Natural killer cell (primary cell): ENCODE measurements around the gene IL22RA2. TPM values are rescaled to one million over a fixed set of nuclear protein-coding genes. Genes with fewer than 3 reads are reported as not detected.

Source experiments
- ATAC-seq, 3 donors: fragments of 150-1000 bp in 2 of 3; fragments of 200-7000 bp in 1 of 3; cut with Tn5 transposase; 1 replicate in 1 of 3; 2 replicates in 2 of 3; pipeline ENCODE4 v1.10.0; 2021; ENCODE audit warnings: mild to moderate bottlenecking in 2 of 3, moderate library complexity in 2 of 3
- DNase-seq, 2 donors: peaks; one replicate each; pipeline versions ENCODE4 v3.0.0 to v3.0.0-alpha.2; 2013 to 2021; ENCODE audit warnings: mixed read lengths in 1 of 2
- H3K27ac ChIP-seq: one replicate; pipeline ENCODE4 v1.5.1; 2013; ENCODE audit warnings: mild to moderate bottlenecking, low read length
- H3K27me3 ChIP-seq: one replicate; pipeline ENCODE4 v1.6.1; 2013; ENCODE audit warnings: low read length; ENCODE audit not compliant: control insufficient read depth, insufficient read depth
- H3K36me3 ChIP-seq: one replicate; pipeline ENCODE4 v1.6.1; 2013; ENCODE audit warnings: low read length; ENCODE audit not compliant: control insufficient read depth, insufficient read depth
- H3K4me1 ChIP-seq: one replicate; pipeline ENCODE4 v1.6.1; 2013; ENCODE audit warnings: low read length; ENCODE audit not compliant: control insufficient read depth, insufficient read depth
- H3K4me3 ChIP-seq: one replicate; pipeline ENCODE4 v1.5.1; 2013; ENCODE audit warnings: low read length
- H3K9me3 ChIP-seq: one replicate; pipeline ENCODE4 v1.6.1; 2013; ENCODE audit warnings: low read length; ENCODE audit not compliant: control insufficient read depth, insufficient read depth
- H3K27ac Mint-ChIP-seq, 2 donors: one replicate each; pipeline ENCODE4 v1.8.0; 2022; ENCODE audit warnings: mild to moderate bottlenecking in 2 of 2, mixed read lengths in 2 of 2, moderate library complexity in 1 of 2
- H3K27me3 Mint-ChIP-seq, 2 donors: one replicate each; pipeline ENCODE4 v1.8.0; 2022; ENCODE audit warnings: low read depth in 2 of 2, mixed read lengths in 2 of 2
- H3K36me3 Mint-ChIP-seq: one replicate; pipeline ENCODE4 v1.8.0; 2022; ENCODE audit warnings: mixed read lengths
- H3K4me1 Mint-ChIP-seq, 2 donors: one replicate each; pipeline ENCODE4 v1.8.0; 2022; ENCODE audit warnings: mixed read lengths in 2 of 2
- H3K4me3 Mint-ChIP-seq: one replicate; pipeline ENCODE4 v1.8.0; 2022; ENCODE audit warnings: mild to moderate bottlenecking, moderate library complexity, mixed read lengths
- H3K9me3 Mint-ChIP-seq, 2 donors: one replicate each; pipeline ENCODE4 v1.8.0; 2022; ENCODE audit warnings: mixed read lengths in 2 of 2
- WGBS: methylation state at CpG from one replicate; pipeline ENCODE4 v1.1.7; 2013; ENCODE audit warnings: missing lambda C conversion rate; ENCODE audit not compliant: insufficient coverage; 5-methylcytosine and 5-hydroxymethylcytosine counted together
- intact Hi-C: fragments of 100-400 bp; cut with micrococcal nuclease; formaldehyde crosslinking; loops from one replicate; pipeline ENCODE4 v1.14.2; 2022
- total RNA-seq, 4 donors: library from RNA; stranded (reverse); fragments of 120-200 nt in 1 of 4; gene quantifications; one replicate each; pipeline versions ENCODE4 v1.2.3 to v1.2.4, GENCODE V29; 2013 to 2022
- TF ChIP-seq, protein P1 (sequence below): fragments of 200-600 bp; IDR thresholded peaks from one replicate; pipeline ENCODE4 v1.8.0; 2022; ENCODE audit warnings: antibody characterized with exemption

IL22RA2 gene
- total RNA-seq, 3 donors from 2014 or later (not counting 1 experiment from before 2014, with no cell fraction given): not detected

DNA sequence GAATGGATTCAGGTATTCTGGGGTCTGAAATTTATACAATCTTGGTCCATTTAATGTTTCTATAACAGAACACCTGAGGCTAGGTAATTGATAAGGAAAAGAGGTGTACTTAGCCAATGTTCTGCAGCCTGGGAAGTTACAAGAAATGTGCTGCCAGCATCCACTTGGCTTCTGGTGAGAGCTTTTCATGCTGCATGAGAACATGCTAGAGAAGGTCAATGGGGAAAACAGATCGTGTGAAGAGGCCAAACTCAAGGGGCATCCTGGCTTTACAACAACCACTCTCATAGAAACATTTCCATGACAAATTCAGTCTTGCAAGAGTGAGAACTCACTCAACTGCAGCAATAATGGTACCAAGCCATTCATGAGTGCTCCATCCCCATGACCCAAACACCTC is 16.8 kb downstream of the IL22RA2 start:
- no peaks in the 10 kb centered on the region for H3K9me3 ChIP-seq
- Mint-ChIP-seq H3K27me3 (peaks cover 17 to 26% of the 10 kb centered on the region in 2 donors), H3K36me3 (no peaks in the 10 kb centered on the region), H3K4me1 (peaks cover 41 to 45% of the 10 kb centered on the region in 2 donors), H3K9me3 (no peaks in the 10 kb centered on the region), H3K4me3 (no peak overlapping the region), H3K27ac (peak overlapping the region in 1 of 2 donors; percentile 89)
- intact Hi-C loops: loop anchor here (5.0 kb wide), 5 partner anchors 59 to 124 kb away; partner anchors contain the start of gene IFNGR1
- no peak for ATAC-seq
- TF ChIP-seq, protein P1, sequence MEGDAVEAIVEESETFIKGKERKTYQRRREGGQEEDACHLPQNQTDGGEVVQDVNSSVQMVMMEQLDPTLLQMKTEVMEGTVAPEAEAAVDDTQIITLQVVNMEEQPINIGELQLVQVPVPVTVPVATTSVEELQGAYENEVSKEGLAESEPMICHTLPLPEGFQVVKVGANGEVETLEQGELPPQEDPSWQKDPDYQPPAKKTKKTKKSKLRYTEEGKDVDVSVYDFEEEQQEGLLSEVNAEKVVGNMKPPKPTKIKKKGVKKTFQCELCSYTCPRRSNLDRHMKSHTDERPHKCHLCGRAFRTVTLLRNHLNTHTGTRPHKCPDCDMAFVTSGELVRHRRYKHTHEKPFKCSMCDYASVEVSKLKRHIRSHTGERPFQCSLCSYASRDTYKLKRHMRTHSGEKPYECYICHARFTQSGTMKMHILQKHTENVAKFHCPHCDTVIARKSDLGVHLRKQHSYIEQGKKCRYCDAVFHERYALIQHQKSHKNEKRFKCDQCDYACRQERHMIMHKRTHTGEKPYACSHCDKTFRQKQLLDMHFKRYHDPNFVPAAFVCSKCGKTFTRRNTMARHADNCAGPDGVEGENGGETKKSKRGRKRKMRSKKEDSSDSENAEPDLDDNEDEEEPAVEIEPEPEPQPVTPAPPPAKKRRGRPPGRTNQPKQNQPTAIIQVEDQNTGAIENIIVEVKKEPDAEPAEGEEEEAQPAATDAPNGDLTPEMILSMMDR: no peak
- no peak for DNase-seq
- H3K36me3 ChIP-seq: no peaks in the 10 kb centered on the region
- 93% methylated on average over 1 of the region's 1 CpG for WGBS
- H3K4me1 ChIP-seq: peaks cover 19% of the 10 kb centered on the region
- peaks cover 3% of the 10 kb centered on the region for H3K27me3 ChIP-seq
- no peak overlapping the region for H3K4me3 ChIP-seq
- H3K27ac ChIP-seq: no peak overlapping the region

DNA sequence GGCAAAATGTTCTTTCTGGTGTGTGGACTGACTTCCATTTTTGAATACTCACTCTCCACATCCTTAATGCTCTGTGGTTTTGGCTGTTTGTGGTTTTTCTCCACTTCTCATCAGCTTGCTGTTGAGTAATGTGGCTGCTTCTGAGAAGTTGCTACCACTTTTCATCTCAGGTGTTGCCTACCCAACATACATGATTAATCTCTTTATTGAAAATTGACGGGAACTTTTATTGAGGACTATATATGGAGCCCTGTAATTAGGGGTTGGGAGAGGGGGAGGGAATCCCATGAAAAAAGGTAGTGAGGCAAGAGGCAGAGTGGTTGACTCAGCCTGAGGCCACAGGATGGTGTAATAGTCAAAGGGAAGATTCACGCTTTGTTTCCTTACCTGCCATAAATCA is 17.6 kb downstream of the IL22RA2 start:
- Mint-ChIP-seq H3K27me3 (peaks cover 14 to 23% of the 10 kb centered on the region in 2 donors), H3K4me1 (peaks cover 36 to 43% of the 10 kb centered on the region in 2 donors), H3K36me3 (no peaks in the 10 kb centered on the region), H3K9me3 (no peaks in the 10 kb centered on the region), H3K4me3 (peak overlapping the region; percentile 72), H3K27ac (peak overlapping the region; percentile 45 to 89)
- no peak overlapping the region for H3K27ac ChIP-seq
- intact Hi-C loops: loop anchor here (5.0 kb wide), 5 partner anchors 59 to 124 kb away; partner anchors contain the start of gene IFNGR1
- no peaks in the 10 kb centered on the region for H3K36me3 ChIP-seq
- no peaks in the 10 kb centered on the region for H3K9me3 ChIP-seq
- no peak overlapping the region for H3K4me3 ChIP-seq
- WGBS: 17% methylated on average over 2 of the region's 2 CpGs
- H3K27me3 ChIP-seq: peaks cover 3% of the 10 kb centered on the region
- H3K4me1 ChIP-seq: peaks cover 19% of the 10 kb centered on the region
- ATAC-seq (peak; percentile 85 to 98 (median 86)), DNase-seq (peak in 1 of 2 donors; percentile 74)
- TF ChIP-seq, protein P1: no peak

DNA sequence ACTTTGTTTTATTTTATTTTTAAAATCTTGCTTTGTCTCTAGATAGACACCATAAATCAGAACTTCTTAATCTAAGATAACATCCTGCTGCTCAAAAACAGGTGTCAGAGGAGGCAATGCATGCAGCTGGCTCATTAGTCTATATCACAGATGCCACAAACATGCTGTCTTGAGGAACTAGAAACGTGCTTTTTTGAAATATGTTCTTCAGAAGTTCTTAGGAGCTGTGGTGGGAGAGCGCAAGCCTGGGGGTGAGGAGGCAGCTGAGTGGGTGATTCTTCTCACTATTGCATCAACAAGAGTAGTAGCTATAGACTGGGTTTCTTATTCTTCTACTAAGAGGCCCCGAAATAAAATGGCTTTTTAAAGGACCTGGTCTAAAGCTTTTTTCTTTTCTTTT is 23.4 kb downstream of the IL22RA2 start:
- TF ChIP-seq, protein P1: no peak
- H3K36me3 ChIP-seq: no peaks in the 10 kb centered on the region
- Mint-ChIP-seq H3K4me3 (no peak overlapping the region), H3K9me3 (no peaks in the 10 kb centered on the region), H3K27ac (no peak overlapping the region), H3K4me1 (peaks cover 7 to 13% of the 10 kb centered on the region in 2 donors), H3K36me3 (no peaks in the 10 kb centered on the region), H3K27me3 (peaks cover 0 to 10% of the 10 kb centered on the region in 2 donors)
- 37% methylated on average over 2 of the region's 3 CpGs for WGBS
- peaks cover 8% of the 10 kb centered on the region for H3K4me1 ChIP-seq
- H3K9me3 ChIP-seq: no peaks in the 10 kb centered on the region
- ATAC-seq (no peak), DNase-seq (no peak)
- H3K27ac ChIP-seq: no peak overlapping the region
- H3K27me3 ChIP-seq: no peaks in the 10 kb centered on the region
- intact Hi-C loops: no loop called here
- no peak overlapping the region for H3K4me3 ChIP-seq

DNA sequence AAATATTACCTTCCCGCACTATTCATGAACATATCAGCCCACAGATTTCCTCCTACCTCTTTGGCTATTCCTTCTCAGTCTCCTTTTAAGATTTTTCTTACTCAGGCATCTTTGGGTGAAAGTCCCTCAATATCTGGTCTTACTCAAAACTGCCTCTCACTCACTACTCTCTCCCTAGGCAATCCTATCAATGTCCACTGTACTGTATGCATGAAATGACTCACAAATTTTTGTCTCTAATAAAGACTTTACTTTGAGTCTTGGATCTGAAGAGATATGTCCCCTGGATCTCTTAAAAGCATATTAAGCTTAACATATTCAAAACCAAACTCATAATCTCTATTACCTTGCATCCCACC is 24.4 kb downstream of the IL22RA2 start:
- no peak for ATAC-seq
- WGBS: 95% methylated on average over 1 of the region's 1 CpG
- H3K27me3 Mint-ChIP-seq: peaks cover 5 to 14% of the 10 kb centered on the region in 2 donors

More for the DNA sequence above, 24.4 kb downstream of the IL22RA2 start:
- Histone ChIP-seq H3K4me1 (peaks cover 3% of the 10 kb centered on the region), H3K9me3 (no peaks in the 10 kb centered on the region), H3K4me3 (no peak overlapping the region), H3K36me3 (no peaks in the 10 kb centered on the region), H3K27me3 (no peaks in the 10 kb centered on the region), H3K27ac (no peak overlapping the region)
- Mint-ChIP-seq H3K9me3 (no peaks in the 10 kb centered on the region), H3K4me3 (no peak overlapping the region), H3K4me1 (peaks cover 0 to 8% of the 10 kb centered on the region in 2 donors), H3K36me3 (no peaks in the 10 kb centered on the region), H3K27ac (no peak overlapping the region)
- intact Hi-C loops: no loop called here
- TF ChIP-seq, protein P1: no peak
- no peak for DNase-seq
